ENCODE measurements around the gene ZNF668. TPM values are rescaled to one million over a fixed set of nuclear protein-coding genes. Genes with fewer than 3 reads are reported as not detected.

Gene ZNF668
- total and polyA plus RNA-seq, 2 of the 13 experiments (the other 11 are each of a cell fraction or from before 2014, with no cell fraction given) = 3.8 to 9.8 TPM

Other genes with a start within 250 kb of the ZNF668 start
- gene BCL7C, start 180.2 kb downstream of the ZNF668 start, total RNA-seq (2016; rRNA removed; fragmentation: Illumina TruSeq; extraction: Trizol) = 20.6 and 33.8 TPM in 2 replicates
- gene BCL7C, start 180.2 kb downstream of the ZNF668 start, polyA plus RNA-seq (2011; rRNA removed) = 17.3 and 17.7 TPM in 2 replicates
- 0.11 and 0.13 TPM in 2 replicates for gene CTF1, start 177.6 kb downstream of the ZNF668 start, total RNA-seq (2016; rRNA removed; fragmentation: Illumina TruSeq; extraction: Trizol)
- 1.8 and 2.6 TPM in 2 replicates for gene CTF1, start 177.6 kb downstream of the ZNF668 start, polyA plus RNA-seq (2011; rRNA removed)
- 7.4 and 13.7 TPM in 2 replicates for gene FBXL19, start 150.7 kb downstream of the ZNF668 start, total RNA-seq (2016; rRNA removed; fragmentation: Illumina TruSeq; extraction: Trizol)
- gene FBXL19, start 150.7 kb downstream of the ZNF668 start, polyA plus RNA-seq (2011; rRNA removed) = 6.0 and 10.1 TPM in 2 replicates
- gene ORAI3, start 125.2 kb downstream of the ZNF668 start, total RNA-seq (2016; rRNA removed; fragmentation: Illumina TruSeq; extraction: Trizol) = 6.3 and 11.4 TPM in 2 replicates
- 32.0 and 41.3 TPM in 2 replicates for gene ORAI3, start 125.2 kb downstream of the ZNF668 start, polyA plus RNA-seq (2011; rRNA removed)
- gene SETD1A, start 116.5 kb downstream of the ZNF668 start, total RNA-seq (2016; rRNA removed; fragmentation: Illumina TruSeq; extraction: Trizol) = 3.6 and 5.6 TPM in 2 replicates
- gene SETD1A, start 116.5 kb downstream of the ZNF668 start, polyA plus RNA-seq (2011; rRNA removed) = 3.2 and 3.8 TPM in 2 replicates
- 58.8 and 69.7 TPM in 2 replicates for gene HSD3B7, start 89.0 kb downstream of the ZNF668 start, total RNA-seq (2016; rRNA removed; fragmentation: Illumina TruSeq; extraction: Trizol)
- 32.9 and 40.9 TPM in 2 replicates for gene HSD3B7, start 89.0 kb downstream of the ZNF668 start, polyA plus RNA-seq (2011; rRNA removed)
- gene STX1B, start 63.6 kb downstream of the ZNF668 start, total RNA-seq (2016; rRNA removed; fragmentation: Illumina TruSeq; extraction: Trizol) = 1.7 and 3.0 TPM in 2 replicates
- gene STX1B, start 63.6 kb downstream of the ZNF668 start, polyA plus RNA-seq (2011; rRNA removed) = 1.3 and 2.1 TPM in 2 replicates
- gene STX4, start 40.7 kb downstream of the ZNF668 start, total RNA-seq (2016; rRNA removed; fragmentation: Illumina TruSeq; extraction: Trizol) = 29.2 and 31.3 TPM in 2 replicates
- gene STX4, start 40.7 kb downstream of the ZNF668 start, polyA plus RNA-seq (2011; rRNA removed) = 34.6 and 37.0 TPM in 2 replicates
- 7.8 and 10.9 TPM in 2 replicates for gene ZNF646, start 182 bp upstream of the ZNF668 start, total RNA-seq (2016; rRNA removed; fragmentation: Illumina TruSeq; extraction: Trizol)
- 3.4 and 4.4 TPM in 2 replicates for gene ZNF646, start 182 bp upstream of the ZNF668 start, polyA plus RNA-seq (2011; rRNA removed)
- 0.65 and 2.2 TPM in 2 replicates for gene PRSS53, start 14.7 kb upstream of the ZNF668 start, total RNA-seq (2016; rRNA removed; fragmentation: Illumina TruSeq; extraction: Trizol)
- 6.9 and 7.4 TPM in 2 replicates for gene PRSS53, start 14.7 kb upstream of the ZNF668 start, polyA plus RNA-seq (2011; rRNA removed)
- 92.1 and 141 TPM in 2 replicates for gene VKORC1, start 20.6 kb upstream of the ZNF668 start, total RNA-seq (2016; rRNA removed; fragmentation: Illumina TruSeq; extraction: Trizol)
- 613 and 615 TPM in 2 replicates for gene VKORC1, start 20.6 kb upstream of the ZNF668 start, polyA plus RNA-seq (2011; rRNA removed)
- 24.9 and 25.2 TPM in 2 replicates for gene BCKDK, start 34.1 kb upstream of the ZNF668 start, total RNA-seq (2016; rRNA removed; fragmentation: Illumina TruSeq; extraction: Trizol)
- 42.6 and 54.2 TPM in 2 replicates for gene BCKDK, start 34.1 kb upstream of the ZNF668 start, polyA plus RNA-seq (2011; rRNA removed)
- gene KAT8, start 43.4 kb upstream of the ZNF668 start, total RNA-seq (2016; rRNA removed; fragmentation: Illumina TruSeq; extraction: Trizol) = 69.5 and 79.0 TPM in 2 replicates
- 84.2 and 85.3 TPM in 2 replicates for gene KAT8, start 43.4 kb upstream of the ZNF668 start, polyA plus RNA-seq (2011; rRNA removed)
- 1.2 and 2.6 TPM in 2 replicates for gene PRSS8, start 61.5 kb upstream of the ZNF668 start, total RNA-seq (2016; rRNA removed; fragmentation: Illumina TruSeq; extraction: Trizol)
- gene PRSS8, start 61.5 kb upstream of the ZNF668 start, polyA plus RNA-seq (2011; rRNA removed) = 7.2 and 20.0 TPM in 2 replicates
- gene PRSS36, start 75.8 kb upstream of the ZNF668 start, total RNA-seq (2016; rRNA removed; fragmentation: Illumina TruSeq; extraction: Trizol) = 1.1 and 1.5 TPM in 2 replicates
- 2.1 and 2.7 TPM in 2 replicates for gene PRSS36, start 75.8 kb upstream of the ZNF668 start, polyA plus RNA-seq (2011; rRNA removed)
- gene FUS, start 105.9 kb upstream of the ZNF668 start, total RNA-seq (2016; rRNA removed; fragmentation: Illumina TruSeq; extraction: Trizol) = 64.8 and 68.1 TPM in 2 replicates
- 168 and 176 TPM in 2 replicates for gene FUS, start 105.9 kb upstream of the ZNF668 start, polyA plus RNA-seq (2011; rRNA removed)
- 4.4 and 4.8 TPM in 2 replicates for gene PYCARD, start 128.5 kb upstream of the ZNF668 start, total RNA-seq (2016; rRNA removed; fragmentation: Illumina TruSeq; extraction: Trizol)
- 6.0 and 9.2 TPM in 2 replicates for gene PYCARD, start 128.5 kb upstream of the ZNF668 start, polyA plus RNA-seq (2011; rRNA removed)
- gene TRIM72, start 139.9 kb upstream of the ZNF668 start, total RNA-seq (2016; rRNA removed; fragmentation: Illumina TruSeq; extraction: Trizol) = not detected in 2 replicates
- gene TRIM72, start 139.9 kb upstream of the ZNF668 start, polyA plus RNA-seq (2011; rRNA removed) = not detected in 2 replicates
- gene PYDC1, start 142.9 kb upstream of the ZNF668 start, total RNA-seq (2016; rRNA removed; fragmentation: Illumina TruSeq; extraction: Trizol) = not detected in 2 replicates
- not detected in 2 replicates for gene PYDC1, start 142.9 kb upstream of the ZNF668 start, polyA plus RNA-seq (2011; rRNA removed)
- gene ITGAM, start 185.7 kb upstream of the ZNF668 start, total RNA-seq (2016; rRNA removed; fragmentation: Illumina TruSeq; extraction: Trizol) = 0.11 and 0.20 TPM in 2 replicates
- 0.01 and 0.09 TPM in 2 replicates for gene ITGAM, start 185.7 kb upstream of the ZNF668 start, polyA plus RNA-seq (2011; rRNA removed)

All from HepG2 (cell line).